Measurements from ENCODE around the gene KIF18B.
A peak's percentile ranks its signal among the peaks of the same experiment; 100 is the strongest.

The KIF18B gene

DNA sequence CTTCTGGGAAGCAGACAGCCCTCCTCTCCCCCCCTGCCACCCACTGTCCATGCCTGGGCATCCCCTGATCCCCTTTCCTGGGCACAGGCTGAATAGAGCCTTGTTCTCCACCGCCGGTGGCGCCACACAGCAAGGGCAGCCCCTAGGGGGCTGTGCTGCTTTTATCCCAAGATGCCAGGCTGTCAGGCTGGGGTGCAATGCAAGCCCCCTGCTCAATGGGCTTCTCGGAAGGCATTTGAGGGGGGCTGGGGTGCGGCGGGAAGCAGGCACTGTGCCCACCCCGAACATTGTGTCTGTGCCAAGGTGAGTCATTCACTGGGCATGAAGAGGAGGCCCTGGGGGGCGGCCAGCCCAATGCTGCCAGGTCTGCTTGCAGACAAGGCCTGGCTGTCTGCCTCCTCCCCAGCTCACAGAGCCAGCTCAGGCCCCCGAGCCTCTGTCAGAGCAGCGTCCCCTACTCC lies 30.8 kb downstream of the KIF18B start:
- no peak for DNase-seq

DNA sequence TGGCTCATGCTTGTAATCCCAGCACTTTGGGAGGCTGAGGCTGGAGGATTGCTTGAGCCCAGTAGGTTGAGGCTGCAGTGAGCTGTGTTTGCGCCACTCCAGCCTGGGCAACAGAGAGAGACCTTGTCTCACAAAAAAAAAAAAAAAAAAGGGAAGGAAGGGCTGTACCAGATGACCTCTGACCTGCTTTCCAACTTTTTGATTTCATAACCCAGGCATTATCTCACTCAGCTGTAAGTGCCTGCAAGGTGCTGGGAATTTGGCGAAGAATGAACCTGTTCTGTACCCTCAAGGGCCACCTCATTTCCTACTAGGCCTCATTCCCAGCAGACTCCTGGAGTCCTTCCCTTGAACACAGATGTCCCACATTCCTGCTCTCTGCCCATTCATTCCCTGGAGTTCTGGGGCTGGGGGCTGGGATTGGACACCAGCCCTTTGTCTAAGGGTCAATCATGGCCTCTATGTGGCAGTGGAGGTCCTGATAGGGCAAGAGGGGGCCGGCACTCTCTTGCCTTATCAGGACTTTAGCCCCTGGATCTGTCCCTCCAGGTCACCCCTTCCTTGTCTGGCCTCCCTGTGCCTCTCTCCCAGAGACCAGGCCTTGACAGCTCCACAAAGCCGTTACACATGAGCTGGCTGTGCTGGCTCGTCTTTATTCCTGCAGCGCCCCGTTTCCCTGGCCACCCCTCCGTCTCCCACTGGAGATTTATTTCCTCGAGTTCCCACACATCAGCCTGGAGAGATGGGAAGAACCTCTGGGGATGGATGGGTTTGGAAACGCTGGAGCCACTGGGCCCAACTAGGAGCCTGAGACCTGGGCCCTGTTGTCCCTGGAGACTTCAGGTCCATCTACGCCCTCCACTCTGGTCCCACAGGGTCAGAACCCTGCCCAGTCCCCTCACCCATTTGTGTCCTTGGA lies 31.5 kb downstream of the KIF18B start:
- peak; percentile 58 for DNase-seq

DNA sequence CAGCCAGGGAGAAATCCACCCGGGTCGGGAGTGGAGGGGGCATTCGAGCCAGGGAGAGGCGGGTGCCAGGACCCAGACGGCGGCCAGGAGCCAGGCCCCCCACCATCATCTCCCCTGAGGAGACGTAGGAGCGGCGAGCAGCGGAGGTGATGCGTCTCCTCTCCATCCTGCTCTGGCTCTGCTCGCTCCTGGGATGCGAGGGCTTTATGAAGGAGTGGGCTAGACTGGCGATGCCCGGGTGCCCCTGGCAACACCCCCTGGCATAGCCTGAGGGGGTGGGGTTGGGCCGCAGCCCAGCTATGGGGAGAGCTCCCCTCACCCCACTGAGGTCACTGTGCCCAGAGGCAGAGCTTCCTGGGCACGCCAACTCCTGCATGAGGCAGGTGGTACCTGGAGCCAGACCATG lies 32.2 kb downstream of the KIF18B start, which contains the start of gene GFAP:
Gene GFAP, minus strand, starts transcription at position 180 of the 406 bp plus-strand sequence. Its CDS starts 14 bp downstream, at position 166.
- no peak for DNase-seq

DNA sequence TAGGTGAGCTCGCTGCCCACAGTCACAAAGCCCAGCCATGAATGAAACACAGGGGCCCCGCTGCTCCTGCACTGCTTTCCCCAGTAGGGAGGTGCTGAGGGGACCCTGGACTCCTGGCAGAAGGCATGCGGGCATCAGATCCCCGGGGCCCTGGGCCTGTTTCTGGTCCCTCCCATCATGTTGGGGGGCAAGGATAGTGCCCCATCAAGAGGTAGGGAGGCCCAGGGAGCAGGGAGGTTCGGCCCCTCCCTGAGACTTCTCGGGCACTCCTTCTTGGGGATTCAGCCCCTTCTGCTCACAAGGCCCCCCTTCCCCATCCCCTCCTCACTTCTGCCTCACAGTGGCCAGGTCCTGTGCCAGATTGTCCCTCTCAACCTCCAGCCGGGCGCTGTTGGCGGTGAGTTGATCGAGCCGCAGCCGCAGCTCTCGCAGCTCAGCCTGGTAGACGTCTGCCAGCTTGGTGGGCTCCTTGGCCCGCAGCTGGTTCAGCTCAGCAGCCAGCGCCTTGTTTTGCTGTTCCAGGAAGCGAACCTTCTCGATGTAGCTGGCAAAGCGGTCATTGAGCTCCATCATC lies 32.8 kb downstream of the KIF18B start:
- no peak for DNase-seq

DNA sequence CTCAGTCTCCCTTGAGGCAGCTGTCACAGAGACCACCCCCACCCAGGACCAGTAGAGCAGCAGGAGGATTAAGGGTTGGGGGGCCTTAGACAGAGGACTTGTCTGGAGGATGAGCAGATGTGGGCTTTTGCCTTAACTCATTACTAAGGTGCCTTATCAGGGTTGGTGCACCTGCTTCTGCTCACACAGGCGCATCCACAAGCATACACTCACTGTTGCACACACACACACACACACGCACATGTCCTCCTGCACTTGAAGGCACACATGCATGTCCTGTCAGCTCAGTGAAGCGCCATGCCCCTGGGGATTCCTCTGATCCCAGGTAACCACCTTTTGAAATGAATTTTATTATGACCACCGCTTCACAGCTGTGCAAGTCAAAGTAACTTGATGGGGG lies 33.4 kb downstream of the KIF18B start:
- no peak for DNase-seq

DNA sequence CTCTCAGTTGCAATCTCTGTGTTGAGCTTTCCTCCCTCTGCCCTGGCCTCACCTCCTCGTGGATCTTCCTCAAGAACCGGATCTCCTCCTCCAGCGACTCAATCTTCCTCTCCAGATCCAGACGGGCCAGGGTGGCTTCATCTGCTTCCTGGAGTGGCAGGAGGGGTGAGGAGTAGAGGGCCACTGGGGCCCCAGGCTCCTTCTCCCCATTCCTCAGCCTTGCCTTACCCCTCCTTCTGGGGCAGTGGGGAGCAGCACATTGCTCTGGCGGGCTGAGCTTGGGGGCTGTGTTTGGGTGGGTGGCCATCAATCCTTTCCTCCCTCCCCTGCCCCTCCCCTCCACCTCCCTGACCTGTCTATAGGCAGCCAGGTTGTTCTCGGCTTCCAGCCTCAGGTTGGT lies 33.9 kb downstream of the KIF18B start:
- DNase-seq: no peak

DNA sequence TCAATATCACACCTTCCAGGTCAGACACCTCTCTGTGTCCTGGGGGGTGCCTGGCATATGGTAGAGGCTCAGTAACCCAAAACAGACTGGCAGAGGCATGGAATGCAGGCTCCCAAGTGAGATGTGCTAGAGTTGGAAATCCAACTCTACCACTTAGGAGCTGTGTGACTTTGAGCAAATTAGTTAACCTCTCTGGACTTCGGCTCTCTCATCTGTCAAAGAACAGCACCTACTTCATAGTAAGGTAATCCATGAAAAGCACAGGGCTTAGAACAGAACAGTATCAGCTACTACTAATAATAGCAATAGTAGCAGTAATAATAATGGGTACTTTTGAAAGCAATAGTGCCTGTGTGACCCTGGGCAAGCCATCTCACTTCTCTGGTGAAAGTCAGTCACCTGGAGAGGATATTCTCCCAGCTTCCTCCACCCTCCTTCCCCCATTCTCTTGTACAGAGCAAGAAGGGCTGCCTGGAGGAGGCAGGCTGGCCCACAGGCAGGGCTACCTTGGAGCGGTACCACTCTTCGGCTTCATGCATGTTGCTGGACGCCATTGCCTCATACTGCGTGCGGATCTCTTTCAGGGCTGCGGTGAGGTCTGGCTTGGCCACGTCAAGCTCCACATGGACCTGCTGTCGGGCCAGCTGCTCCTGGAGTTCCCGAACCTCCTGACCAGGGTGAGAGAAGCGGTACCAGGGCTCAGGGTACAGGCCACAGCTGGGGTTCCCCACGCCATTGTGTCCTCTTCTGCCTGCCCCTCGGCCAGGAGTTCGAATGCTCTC lies 34.6 kb downstream of the KIF18B start:
- no peak for DNase-seq

DNA sequence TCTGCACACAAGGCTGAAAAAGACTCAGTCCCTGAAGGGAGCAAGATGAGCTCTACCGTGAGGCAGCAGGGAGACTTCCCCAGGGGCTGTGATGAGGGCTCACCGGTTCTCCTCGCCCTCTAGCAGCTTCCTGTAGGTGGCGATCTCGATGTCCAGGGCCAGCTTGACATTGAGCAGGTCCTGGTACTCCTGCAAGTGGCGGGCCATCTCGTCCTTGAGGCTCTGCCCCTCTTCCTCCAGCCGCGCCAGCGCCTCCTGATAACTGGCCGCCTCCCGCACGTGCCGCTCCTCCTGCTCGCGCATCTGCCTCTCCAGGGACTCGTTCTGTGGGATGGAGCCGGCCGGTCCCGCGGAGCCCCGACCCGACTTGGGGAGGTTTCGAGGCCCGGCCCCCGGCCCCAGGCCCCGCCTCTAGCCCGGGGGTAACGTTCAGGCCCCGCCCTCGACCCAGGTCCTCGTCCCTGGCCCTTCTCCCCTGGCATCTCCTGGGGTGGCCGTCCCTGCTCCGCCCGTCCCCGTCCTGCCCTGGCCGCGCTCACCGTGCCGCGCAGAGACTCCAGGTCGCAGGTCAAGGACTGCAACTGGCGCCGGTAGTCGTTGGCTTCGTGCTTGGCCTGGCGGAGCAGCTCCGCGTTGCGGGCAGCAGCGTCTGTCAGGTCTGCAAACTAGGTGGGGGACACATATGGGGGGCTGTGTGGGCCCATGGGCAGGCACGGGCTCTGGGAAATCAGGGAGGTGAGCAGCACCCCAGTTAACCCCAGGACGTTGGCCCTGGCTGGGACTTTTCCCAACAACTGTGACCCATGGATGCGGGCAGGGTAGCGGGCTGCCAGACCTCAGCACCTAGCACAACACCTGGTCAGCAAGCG lies 36.2 kb downstream of the KIF18B start:
- DNase-seq: peak; percentile 47

DNA sequence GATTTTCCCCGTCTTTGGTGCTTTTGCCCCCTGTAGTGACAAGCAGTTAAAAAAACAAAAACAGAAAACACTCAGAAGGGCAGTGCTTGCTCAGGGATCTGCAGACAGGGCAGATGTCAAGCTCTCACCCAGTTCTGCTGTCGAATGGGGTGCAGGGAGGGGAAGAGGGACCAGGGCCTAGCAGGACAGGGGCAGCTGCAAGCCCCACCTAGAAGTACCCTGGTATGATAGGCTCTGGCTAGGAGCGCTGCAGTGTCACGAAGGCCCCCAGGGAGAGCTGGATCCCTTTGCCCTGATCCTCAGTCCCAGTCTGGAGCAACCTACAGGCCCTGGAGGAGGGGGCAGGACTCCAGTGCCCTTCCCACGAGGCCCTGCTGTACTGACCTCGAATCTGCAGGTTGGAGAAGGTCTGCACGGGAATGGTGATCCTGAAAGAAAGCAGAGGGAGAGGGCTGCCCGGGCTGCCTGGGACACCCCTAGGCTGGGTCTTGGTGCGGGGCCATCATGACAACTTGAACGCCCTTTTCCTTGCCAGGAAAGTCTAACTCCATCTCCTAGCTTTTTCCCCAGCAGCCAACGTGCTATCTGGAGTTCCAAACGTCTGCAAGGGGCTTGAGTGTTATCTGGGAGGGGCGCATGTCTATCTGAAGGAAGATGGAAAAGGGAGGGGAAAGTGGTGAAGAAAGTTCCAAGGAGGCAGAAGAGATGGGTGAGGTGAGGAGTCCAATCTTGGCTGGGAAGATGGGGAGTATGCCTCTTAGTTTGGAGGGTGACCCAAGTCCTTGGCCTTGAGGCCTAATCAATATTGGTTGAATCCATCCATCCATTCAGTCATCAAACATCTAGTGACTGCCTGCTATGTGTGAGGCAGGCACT lies 37.1 kb downstream of the KIF18B start:
- DNase-seq: no peak

DNA sequence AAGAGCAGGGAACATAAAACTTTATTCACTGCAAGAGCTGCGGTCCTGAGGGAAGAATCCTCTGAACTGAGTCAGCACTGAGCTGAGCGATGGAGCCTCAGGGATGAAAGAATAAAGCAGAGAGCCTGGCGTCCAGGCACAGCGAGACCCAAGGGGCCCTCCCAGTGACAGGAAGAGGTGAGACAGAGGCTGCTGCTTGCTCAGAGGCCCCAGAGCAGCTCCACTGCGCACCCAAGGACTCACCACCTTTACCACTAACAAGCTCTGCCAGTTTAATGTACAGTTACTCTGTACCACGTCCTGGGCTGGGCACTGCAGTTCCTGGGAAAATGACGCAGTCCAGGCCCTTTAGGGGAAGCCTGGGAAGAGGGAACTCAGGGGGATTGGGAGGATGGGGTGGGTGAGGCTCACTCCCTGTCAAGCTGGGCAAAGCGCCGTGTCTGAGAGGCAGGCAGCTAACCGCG lies 37.9 kb downstream of the KIF18B start:
- no peak for DNase-seq

DNA sequence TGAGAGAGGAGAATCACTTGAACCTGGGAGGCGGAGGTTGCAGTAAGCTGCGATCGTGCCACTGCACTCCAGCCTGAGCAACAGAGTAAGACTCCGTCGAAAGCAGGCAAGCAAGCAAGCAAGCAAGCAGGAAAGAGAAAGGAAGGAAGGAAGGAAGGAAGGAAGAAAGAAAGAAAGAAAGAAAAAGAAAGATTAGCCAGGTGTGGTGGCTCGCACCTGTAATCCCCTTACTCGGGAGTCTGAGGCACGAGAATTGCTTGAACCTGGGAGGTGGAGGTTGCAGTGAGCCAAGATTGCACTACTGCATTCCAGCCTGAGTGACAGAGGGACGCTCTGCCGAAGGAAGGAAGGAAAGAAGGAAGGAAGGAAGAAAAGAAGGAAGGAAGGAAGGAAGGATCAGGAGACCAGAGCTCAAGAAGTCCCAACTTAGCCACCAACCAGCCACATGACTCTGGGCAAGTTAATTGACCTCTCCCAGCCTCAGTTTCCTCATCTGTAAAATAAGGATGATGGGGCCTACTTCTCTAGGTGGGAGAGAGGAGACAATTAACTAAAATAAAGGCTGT lies 38.7 kb downstream of the KIF18B start:
- no peak for DNase-seq

DNA sequence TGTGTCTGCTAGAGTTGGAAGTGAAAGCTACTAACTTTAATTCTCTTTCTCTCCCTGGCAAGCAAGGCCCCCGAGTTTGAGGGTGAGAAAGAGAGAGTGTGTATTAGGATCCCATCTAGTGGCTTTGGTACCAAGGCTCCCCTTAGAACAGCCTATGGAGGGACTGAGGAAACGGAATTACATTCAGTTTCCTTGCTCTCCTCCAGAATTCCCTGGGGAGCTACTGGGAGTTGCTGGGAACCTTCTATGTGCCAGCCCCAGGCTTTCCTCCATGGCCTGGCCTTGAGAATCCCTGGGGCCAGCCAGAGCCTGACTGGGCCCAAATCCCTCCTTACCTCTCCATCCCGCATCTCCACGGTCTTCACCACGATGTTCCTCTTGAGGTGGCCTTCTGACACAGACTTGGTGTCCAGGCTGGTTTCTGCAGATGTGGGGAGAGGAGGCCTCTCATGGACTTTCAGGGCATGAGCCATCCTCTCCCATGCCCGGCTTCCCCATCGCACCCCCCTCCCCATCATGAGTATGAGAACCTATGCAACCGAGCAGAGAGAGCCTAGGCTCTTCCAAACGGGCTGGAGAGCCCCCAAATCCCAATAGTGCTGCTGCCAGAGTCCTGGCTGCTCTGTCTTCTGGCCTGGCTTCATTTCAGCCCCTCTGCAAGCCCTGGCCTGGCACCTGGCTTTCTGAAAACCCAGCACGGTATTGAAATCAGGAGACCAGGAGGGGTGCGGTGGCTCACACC lies 39.7 kb downstream of the KIF18B start:
- DNase-seq: no peak

DNA sequence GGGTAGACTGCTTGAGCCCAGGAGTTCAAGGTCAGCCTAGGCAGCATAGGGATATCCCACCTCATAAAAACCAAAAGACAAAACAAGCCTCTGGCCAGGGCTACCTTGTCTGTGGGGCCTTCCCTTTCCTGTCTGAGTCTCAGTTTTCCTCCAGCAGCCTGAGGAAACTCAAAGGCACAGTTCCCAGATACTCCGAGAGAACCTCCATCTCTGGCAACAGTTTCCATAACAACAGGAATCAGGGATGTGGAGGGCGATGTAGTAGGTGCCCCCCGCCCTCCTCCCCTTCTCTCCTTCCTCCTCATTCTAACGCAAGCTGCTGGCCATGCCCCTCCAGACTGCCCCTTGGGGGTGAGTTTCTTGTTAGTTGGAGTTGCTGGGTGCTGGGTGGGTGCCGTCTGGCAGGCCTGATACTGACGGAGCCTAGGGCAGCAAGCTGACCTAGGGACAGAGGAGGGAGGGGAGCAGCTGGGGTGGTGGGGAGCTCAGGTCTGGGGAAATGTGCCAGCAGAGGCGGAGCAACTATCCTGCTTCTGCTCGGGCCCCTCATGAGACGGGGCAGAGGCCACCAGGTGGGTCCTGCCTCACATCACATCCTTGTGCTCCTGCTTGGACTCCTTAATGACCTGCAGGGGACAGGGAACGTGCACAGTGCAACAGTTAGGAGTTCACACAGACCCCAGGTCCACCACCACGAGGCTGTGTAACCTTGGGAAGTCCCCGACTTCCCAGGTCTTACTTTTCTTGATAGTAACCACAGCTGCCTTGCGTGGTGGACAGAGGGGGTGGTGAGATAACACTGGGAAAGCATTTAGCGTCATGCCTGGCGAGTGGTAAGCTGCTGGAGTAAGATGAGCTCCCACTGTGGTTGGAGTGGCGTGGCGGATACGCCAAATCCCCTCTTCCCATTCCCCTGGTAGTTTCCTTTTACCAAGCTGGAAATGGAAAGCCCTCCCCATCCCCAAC lies 40.5 kb downstream of the KIF18B start:
- no peak for DNase-seq

DNA sequence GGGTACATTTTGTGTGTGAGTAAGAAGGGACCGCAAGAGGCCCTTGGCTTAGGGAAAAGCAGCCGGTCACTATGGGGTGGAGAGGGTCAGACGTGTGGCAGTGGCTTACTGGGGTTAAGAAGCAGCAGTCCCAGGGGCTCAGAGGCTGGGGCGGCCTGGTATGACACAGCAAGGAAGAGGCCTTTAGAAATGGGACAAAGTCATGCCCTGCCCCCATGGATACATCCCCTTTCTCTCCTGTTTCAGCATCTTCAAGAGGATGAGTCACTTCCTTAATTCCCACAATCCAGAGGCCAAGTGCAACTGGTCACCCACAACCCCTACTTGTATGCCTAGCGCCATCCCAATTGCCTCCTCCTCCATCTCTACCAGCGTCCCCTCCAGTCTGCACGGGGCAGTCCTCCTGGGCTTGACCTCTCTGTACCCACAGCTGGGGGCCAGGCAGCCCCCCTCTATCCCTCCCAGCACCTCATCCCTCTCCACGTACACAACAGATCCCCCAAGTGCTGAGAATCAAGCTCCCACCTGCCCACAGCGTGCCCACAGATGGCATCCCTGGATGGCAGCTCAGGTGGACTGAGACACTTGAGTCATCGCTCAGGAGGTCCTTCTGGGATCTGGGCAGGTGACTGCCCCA lies 41.4 kb downstream of the KIF18B start:
- peak; percentile 71 for DNase-seq

DNA sequence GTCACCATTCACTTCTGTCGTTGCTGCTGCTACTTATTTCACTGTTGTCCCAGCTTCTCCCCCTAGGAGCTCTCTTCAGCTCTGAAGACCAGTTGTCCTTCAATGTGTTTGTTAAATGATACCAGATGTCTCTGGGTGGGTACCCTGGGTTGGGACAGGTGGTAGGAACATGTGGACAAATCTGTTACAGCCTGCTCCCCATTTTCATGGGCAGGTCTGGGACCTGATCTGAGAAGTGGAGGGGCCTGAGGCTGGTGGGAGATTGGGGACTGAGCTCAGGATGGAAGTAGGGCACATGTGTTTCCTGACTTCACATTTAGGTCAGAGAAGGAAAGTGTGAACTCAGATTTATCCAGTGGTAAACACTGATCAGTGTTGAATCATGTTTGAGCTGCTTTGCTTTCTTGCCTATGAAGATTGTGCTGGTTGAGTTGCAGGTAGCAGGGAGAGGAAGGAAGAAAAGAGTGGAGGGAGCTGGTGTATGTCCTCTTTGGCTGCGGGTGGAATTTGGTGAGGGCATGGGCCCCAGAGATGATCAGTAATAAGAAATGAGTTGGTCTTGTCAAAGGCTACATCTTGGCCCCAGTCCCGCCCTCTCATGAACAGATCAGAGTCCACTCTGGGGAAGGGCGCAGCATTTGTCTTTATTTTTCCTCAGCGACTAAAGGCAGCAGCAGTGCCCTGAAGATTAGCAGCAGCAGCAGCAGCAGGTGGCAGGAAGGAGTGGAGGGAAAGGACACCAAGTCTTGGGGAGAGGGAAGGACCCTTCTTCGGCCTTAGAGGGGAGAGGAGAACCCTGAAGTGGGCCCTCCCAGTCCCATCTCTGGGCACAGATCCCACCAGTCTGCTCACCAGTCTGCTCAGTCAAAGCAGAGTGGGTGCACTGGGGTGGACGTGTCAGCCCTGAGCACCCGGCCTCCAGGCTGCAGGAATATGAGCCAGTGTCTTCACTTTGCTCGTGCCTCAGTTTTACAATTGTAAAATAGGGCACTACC lies 42.3 kb downstream of the KIF18B start:
- DNase-seq: no peak

DNA sequence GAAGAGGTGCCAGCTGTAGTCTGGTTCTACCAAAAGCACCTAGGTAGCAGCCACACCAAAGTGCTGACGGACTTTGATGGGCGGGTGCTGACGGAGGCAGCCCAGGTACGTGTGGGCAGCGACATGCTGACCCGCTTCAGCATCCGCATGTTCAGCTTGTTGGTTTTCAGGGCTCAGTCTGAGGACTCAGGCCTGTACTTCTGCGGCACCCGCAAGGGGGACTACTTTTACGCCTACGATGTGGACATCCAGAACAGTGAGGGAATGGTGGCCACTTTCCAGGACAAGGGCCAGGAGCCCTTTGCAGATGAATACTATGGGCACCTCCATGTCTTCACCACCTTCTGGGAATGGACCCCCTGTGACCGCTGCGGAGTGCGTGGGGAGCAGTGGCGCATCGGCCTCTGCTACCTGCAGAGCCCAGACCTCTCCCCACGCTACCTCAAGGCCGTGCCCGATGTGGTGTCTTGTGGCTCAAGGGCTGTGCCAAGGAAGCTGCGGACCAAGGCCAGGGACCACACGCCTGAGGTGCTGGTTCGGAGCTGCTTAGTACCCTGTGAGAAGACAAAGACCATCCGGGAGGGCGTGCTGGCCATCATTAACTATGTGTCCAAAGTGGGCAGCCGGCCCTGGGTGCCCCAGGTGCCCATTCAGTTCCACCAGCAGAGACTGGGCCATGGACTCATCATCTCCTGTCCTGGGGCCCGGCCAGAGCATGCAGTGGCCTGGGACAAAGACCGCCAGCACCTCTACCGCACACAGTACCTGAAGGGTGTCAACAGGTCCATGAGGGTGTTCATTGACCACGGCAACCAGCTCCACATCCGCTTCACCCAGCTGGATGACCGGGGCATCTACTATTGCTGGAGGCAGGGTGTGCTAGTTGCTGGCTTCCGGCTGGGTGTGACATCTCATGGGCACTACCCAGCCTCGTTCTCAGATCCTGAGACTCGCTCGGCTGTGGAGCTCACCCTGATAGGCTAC lies 43.3 kb downstream of the KIF18B start:
- no peak for DNase-seq
